Fibroblast of the aortic adventitia (primary cell): ENCODE measurements around the gene ICE2. TPM values are rescaled to one million over a fixed set of nuclear protein-coding genes. Genes with fewer than 3 reads are reported as not detected.
A peak's percentile ranks its signal among the peaks of the same experiment; 100 is the strongest.

Source experiments
- DNase-seq: peaks from one replicate; pipeline ENCODE4 v3.0.0-alpha.2; 2010; ENCODE audit warnings: low read depth
- H3K4me3 ChIP-seq: 2 replicates; pipeline ENCODE4 v1.5.1; 2011; ENCODE audit warnings: low read depth, mild to moderate bottlenecking, control low read depth, low read length, moderate library complexity
- CTCF ChIP-seq: IDR thresholded peaks from 2 replicates; pipeline ENCODE4 v1.5.1; 2011; ENCODE audit warnings: mild to moderate bottlenecking, low read length, control low read depth, inconsistent platforms; ENCODE audit not compliant: insufficient read depth
- total RNA-seq: library from RNA; depleted of rRNA; stranded (reverse); fragments of >200 nt; gene quantifications from 2 replicates; pipeline ENCODE4 v1.2.3, GENCODE V29; 2012; ENCODE audit warnings: low replicate concordance

The ICE2 gene
- total RNA-seq, 1 donor = 37.0 TPM

- no peak for DNase-seq
- H3K4me3 ChIP-seq = no peak overlapping the region
- TF ChIP-seq CTCF = no peak
Measured at GRCh38 chr15:60457985-60458384, 21.0 kb downstream of the ICE2 start.

GRCh38 chr15:60454824-60455223 is 24.1 kb downstream of the ICE2 start:
- no peak overlapping the region for H3K4me3 ChIP-seq
- DNase-seq = no peak
- TF ChIP-seq CTCF = no peak

GRCh38 chr15:60448668-60449360 is 30.1 kb downstream of the ICE2 start:
- no peak for TF ChIP-seq CTCF
- no peak for DNase-seq
- H3K4me3 ChIP-seq = no peak overlapping the region

GRCh38 chr15:60444289-60444912 is 34.5 kb downstream of the ICE2 start:
- no peak overlapping the region for H3K4me3 ChIP-seq
- peak; percentile 68 for DNase-seq
- peak; percentile 75 for TF ChIP-seq CTCF

GRCh38 chr15:60442763-60443162 is 36.2 kb downstream of the ICE2 start:
- no peak overlapping the region for H3K4me3 ChIP-seq
- no peak for TF ChIP-seq CTCF
- DNase-seq = peak; percentile 48

GRCh38 chr15:60442031-60442650 is 36.8 kb downstream of the ICE2 start:
- TF ChIP-seq CTCF = no peak
- no peak overlapping the region for H3K4me3 ChIP-seq
- no peak for DNase-seq
